AG04449 (cell line): ENCODE data around the gene AGAP3.

Source experiments
- CTCF ChIA-PET: fragments of 350-600 bp; formaldehyde crosslinking; extraction: SDS; loops from one replicate; lab custom pipeline; 2021; ENCODE audit warnings: antibody characterized with exemption; lab: Yijun Ruan, JAX
- POLR2A ChIA-PET: fragments of 400-600, 350-600 bp; formaldehyde crosslinking; extraction: SDS; loops from one replicate; lab custom pipeline; 2020; ENCODE audit warnings: antibody characterized with exemption, inconsistent platforms; lab: Yijun Ruan, JAX
- DNase-seq: peaks from one replicate; pipeline ENCODE4 v3.0.0-alpha.2; 2010; ENCODE audit warnings: low read depth, low spot score
- H3K4me3 ChIP-seq: 2 replicates; pipeline ENCODE4 v1.5.1; 2011; ENCODE audit warnings: low read depth, mild to moderate bottlenecking, control low read depth, low read length
- CTCF ChIP-seq: IDR thresholded peaks from one replicate; pipeline ENCODE4 v1.5.1; 2011; ENCODE audit warnings: mild to moderate bottlenecking, moderate library complexity, low read length, control low read depth, inconsistent platforms; ENCODE audit not compliant: insufficient read depth; ENCODE audit errors: missing control alignments

The AGAP3 gene

DNA sequence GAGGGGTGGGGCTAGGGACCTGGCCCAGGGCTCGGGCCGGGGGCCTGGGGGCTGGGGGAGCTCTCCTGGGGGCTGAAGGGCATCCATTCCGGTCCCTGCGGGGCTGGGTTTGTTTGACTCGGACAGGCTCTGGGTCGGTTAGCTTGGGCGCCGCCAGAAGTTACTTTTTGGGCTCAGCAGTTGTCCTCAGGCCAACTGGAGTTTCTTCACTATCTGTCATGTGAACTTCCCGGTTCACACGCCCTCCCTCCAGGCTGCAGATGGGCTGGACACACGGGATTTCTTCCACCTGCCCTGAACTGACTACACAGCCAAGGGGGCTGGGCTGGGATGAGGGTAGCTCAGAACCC, 23.1 kb upstream of the AGAP3 start:
- no peak overlapping the region for H3K4me3 ChIP-seq
- DNase-seq: no peak
- ChIA-PET POLR2A (interaction anchor here (1.2 to 1.5 kb wide), 3 partner anchors 9 to 18 kb away, joined by 4 to 7 read pairs (median 5); partner anchors contain the start of gene FASTK), CTCF (interaction anchor here (0.8 to 4.8 kb wide), 5 partner anchors 13 to 112 kb away, joined by 3 to 48 read pairs (median 4); partner anchors contain the start of genes FASTK and TMUB1)
- TF ChIP-seq CTCF: no peak

DNA sequence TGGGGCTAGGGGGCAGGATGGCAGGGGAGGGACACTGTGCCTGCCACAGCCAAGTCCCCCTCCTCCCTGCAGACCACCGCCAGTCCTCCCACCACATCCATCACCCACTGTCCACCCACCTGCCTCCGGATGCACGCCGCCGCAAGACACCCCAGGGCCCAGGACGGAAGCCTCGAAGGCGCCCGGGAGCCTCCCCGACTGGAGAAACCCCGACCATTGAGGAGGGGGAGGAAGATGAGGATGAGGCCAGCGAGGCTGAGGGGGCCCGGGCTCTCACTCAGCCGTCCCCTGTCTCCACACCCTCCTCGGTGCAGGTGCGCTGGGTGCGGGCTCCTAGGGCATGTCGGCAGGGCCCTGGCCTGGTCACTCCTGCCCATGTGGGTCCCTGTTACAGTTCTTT, 21.8 kb upstream of the AGAP3 start:
- POLR2A ChIA-PET: no interaction called here
- CTCF ChIA-PET: interaction anchor here (4.8 kb wide), 1 partner anchor 47 kb away, joined by 48 read pairs; no protein-coding TSS in a partner anchor
- TF ChIP-seq CTCF: no peak
- no peak for DNase-seq
- H3K4me3 ChIP-seq: no peak overlapping the region

DNA sequence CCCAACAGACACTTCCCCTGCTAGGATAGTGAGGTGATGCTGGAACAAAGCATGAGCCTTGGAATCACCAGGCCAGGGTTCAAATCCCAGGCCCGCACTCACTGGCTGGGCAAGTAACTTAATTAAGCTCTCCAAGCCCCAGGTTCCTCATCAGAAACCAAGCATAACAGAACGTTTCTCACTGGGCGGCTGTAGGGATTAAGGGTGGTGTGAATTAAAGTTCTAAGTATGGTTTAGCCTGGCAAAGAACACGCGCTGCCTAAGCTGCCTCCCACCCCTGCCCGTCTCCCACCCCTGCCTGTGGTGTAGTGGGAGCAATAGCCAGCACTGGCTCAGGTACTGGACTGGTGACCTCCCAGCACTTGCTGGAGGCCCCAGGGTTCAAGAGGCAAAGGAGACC, 21.3 kb upstream of the AGAP3 start:
- no peak overlapping the region for H3K4me3 ChIP-seq
- DNase-seq: no peak
- TF ChIP-seq CTCF: no peak
- POLR2A ChIA-PET: no interaction called here
- CTCF ChIA-PET: no interaction called here

DNA sequence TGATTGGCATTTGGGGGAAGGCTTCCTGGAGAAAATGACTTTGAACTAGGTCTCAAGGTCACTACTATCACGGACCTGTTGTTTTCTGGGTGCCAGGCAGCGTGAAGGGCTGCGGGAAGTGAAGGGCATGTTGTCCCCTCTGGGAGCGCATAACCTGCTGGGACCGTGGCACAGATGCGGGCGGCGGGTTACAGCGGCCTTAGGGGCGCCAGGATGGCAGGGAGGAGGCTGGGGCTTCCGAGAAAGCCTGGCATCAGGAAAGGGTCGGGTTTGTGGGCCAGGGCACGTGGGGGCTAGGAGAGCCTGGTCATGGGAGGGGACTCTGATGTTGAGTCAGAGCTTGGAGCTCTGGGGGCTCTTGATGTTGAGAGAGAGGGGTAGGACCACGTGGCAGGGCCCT, 20.8 kb upstream of the AGAP3 start:
- H3K4me3 ChIP-seq: no peak overlapping the region
- no peak for TF ChIP-seq CTCF
- CTCF ChIA-PET: interaction anchor here (4.4 kb wide), 1 partner anchor 47 kb away, joined by 24 read pairs; no protein-coding TSS in a partner anchor
- DNase-seq: no peak
- POLR2A ChIA-PET: interaction anchor here (0.6 kb wide), 2 partner anchors 24 to 37 kb away, joined by 3 read pairs; partner anchors contain the start of gene ABCB8

GRCh38 chr7:151066273-151066974, 19.9 kb upstream of the AGAP3 start:
- no peak overlapping the region for H3K4me3 ChIP-seq
- DNase-seq: no peak
- ChIA-PET CTCF (interaction anchor here (1.2 to 4.4 kb wide), 2 partner anchors 10 to 46 kb away, joined by 4 to 24 read pairs; no protein-coding TSS in a partner anchor), POLR2A (interaction anchor here (0.6 kb wide), 1 partner anchor 38 kb away, joined by 3 read pairs; the partner anchor contains the start of gene ABCB8)
- TF ChIP-seq CTCF: no peak

GRCh38 chr7:151068069-151068773, 18.1 kb upstream of the AGAP3 start:
- no peak for TF ChIP-seq CTCF
- DNase-seq: peak; percentile 36
- ChIA-PET CTCF (interaction anchor here (0.6 to 4.4 kb wide), 4 partner anchors 9 to 50 kb away, joined by 4 to 24 read pairs (median 8); partner anchors contain the start of gene FASTK), POLR2A (interaction anchor here (0.8 to 1.7 kb wide), 3 partner anchors 8 to 13 kb away, joined by 3 to 8 read pairs (median 5); partner anchors contain the start of gene FASTK)
- no peak overlapping the region for H3K4me3 ChIP-seq
